GM19035 (cell line): ENCODE measurements around the gene IFT27.
A peak's percentile ranks its signal among the peaks of the same experiment; 100 is the strongest.

Experiments used
- ATAC-seq: cut with Tn5 transposase; IDR thresholded peaks from one replicate; pipeline ENCODE4 v1.9.1; 2021; ENCODE audit not compliant: unreplicated experiment

IFT27 gene

GRCh38 chr22:36797374-36797773 is 21.5 kb upstream of the IFT27 start:
- no peak for ATAC-seq

DNA sequence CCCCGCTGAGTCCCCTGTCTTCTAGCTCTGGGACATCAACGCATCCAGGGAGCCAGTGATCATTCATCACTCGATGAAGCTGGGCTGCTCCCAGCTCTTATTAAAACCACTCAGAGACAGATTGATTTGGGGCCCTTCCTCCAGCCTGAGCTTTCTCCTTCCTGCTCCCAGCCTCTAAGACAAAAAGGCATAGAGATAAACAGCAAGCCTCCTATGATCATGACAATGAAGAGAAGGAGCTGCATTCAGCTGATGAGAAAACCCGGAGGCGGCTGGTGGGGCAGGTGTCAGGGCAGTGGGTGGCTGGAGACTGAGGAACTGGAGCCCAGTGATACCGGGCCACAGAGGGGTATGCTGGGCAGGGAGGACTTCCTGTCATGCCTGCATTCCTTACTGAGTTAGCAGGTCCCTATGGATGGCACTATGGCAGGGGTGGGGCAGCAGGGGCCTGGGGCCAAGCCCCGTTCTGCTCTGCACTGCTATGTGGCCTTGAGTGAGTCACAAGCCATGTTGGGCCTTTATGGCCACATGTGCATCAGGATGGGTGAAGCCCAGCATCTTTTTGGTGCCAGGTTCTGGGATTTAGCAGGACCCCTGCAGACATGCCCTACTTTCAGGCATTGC is 20.7 kb upstream of the IFT27 start:
- no peak for ATAC-seq

DNA sequence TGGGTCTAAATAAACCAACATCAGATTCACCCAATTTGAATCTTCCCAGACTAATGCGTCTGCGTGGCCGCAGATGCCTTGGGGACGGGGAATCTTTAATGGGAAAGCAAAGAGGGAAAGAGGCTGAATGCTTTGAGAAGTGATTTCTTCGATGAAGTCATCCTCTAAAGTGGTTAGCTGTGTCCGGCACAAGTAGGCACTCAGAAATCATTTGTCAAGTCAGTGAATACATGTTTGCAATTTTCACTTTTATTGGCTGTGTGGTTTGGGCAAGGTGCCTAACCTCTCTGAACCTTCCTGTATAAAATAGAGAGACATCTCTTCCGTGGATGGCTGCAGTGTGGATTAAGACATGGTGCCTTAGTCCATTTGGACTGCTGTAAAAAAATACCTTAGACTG is 19.7 kb upstream of the IFT27 start:
- ATAC-seq: no peak

DNA sequence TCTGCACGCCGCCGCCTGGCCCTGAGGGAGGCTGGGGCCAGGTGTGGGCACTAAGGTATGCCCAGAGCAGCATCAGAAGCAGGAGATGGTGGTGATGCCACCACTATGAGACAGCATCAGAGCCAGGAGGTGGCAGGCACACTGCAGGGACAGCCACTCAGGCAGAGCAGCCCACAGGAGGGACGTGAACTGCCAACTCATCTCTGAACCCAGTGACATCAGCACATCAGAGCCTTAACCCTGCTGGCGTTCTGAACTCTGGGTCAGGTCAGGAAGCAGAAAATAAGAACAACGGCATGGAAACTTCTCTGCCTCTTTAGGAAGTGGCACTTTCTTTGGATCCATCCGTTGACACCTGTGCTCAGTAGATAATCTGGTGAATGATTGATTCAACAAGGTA is 14.7 kb upstream of the IFT27 start:
- ATAC-seq: no peak

GRCh38 chr22:36787204-36787988 is 11.5 kb upstream of the IFT27 start:
- no peak for ATAC-seq

DNA sequence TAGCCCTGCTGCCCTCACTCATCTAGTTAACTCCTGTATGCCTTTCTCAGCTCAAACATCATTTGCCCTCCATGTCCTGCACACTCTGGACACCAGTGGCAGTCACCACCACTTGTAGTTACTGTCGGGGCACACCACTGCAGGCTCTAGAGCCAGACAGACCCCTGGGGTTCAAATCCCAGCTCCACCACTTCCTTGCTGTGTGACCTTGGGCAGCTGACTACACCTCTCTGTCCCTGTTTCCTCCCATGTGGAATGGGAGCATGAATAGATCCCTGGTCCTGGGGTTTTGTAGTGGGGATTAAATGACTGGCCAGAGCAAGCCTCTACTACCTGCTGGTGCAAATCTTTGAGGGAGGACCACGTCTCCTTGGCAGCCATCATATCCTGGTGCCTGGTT is 7.8 kb upstream of the IFT27 start:
- no peak for ATAC-seq

GRCh38 chr22:36781656-36782627 is 6.0 kb upstream of the IFT27 start:
- peak; percentile 57 for ATAC-seq

GRCh38 chr22:36778020-36778419 is 2.1 kb upstream of the IFT27 start:
- ATAC-seq: no peak

DNA sequence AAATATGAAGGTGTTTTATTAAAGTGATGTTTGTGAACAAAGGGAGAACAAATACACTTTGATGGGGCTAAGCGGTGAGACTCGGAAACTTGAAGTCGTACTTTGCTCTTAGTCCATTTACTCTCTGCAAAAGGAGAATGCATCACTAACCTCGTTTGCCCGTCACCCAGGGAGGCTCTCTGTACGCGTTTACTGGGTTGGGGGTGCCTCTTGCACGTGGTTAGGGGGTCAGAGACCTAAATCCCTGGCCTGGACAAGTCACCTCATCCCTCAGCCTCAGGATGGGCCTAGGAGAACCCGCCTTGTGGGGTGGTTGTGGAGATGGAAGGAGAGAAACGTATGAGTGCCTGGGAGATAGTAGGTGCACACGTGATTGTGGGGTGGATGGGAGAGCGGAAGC is 803 bp upstream of the IFT27 start:
- no peak for ATAC-seq

DNA sequence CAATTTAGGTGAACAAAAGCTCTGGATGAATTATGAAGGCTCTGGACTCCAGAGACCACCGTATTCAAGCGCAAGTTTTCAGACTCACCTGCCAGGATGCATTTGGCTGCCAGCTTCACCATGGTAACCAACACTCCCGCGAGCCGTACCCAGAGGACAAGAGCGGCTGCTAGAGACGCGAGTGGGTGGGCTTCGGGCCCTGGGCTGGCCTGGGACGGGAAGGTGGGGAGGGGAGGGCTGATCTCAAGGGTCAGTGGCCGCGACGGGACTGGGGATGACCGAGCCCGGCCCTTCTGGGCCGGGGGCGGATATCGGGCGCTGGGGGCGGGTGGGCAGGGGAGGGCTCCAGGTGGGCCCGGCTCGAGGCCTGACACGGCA is 344 bp downstream of the IFT27 start:
- ATAC-seq: peak; percentile 4

DNA sequence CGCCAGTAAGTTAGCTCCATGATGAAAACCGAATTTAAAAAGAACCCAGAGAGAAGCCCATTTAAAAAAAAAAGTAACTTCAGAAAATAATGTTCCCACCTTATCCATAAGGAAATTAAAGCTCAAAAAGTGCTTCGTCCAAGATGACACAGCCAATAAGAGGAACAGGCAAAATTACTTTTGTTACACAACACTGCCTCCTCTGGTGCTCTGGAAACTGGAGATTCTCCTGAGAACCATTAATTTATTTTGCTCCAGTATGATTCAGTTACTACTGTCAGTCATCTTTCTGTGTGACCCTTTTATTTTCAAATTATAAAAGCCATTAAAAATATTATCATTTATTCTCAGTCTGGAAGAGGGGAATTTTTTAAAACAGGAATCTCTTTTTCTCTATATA is 2.0 kb downstream of the IFT27 start:
- ATAC-seq: no peak

- ATAC-seq: no peak
These were observed 3.5 kb downstream of the IFT27 start for GRCh38 chr22:36772451-36772850.

DNA sequence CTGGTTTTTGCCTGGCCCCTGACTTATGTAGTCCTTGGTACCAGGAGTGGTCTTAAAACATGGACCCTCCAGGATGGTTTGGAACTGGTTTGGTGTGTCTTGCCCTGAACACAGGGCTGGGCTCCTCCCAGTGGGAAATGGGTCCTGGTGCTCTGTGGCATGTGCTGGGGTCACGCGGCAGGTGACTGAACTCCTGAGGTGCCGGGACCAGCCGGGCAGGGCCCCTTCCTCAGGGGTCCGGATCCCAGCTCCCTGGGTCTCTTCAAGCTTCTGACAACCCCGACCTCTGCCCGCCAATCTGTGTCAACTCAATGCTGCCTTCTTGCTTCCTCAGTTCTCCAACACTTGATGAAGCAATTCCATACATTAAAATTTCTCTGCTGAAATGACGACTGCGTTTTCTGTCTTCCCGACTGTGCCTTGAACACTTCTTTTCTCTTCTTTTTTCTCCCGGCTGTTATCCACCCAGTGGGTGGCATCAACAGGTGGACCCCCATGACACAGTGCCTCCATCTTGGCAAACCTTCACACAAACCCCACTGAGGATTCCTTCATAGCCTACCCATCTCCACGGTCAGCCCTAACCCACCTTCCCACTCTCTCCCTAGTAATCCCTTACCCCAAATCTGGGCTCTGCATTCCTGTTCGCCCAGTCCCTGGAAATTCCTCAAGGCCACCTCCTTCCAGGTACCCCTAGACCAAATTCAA is 4.4 kb downstream of the IFT27 start:
- no peak for ATAC-seq

- ATAC-seq: no peak
These were observed 5.2 kb downstream of the IFT27 start for GRCh38 chr22:36770513-36771231.

- no peak for ATAC-seq
These were observed 6.1 kb downstream of the IFT27 start for GRCh38 chr22:36769541-36770512.

GRCh38 chr22:36768616-36769015 is 7.3 kb downstream of the IFT27 start:
- ATAC-seq: no peak

DNA sequence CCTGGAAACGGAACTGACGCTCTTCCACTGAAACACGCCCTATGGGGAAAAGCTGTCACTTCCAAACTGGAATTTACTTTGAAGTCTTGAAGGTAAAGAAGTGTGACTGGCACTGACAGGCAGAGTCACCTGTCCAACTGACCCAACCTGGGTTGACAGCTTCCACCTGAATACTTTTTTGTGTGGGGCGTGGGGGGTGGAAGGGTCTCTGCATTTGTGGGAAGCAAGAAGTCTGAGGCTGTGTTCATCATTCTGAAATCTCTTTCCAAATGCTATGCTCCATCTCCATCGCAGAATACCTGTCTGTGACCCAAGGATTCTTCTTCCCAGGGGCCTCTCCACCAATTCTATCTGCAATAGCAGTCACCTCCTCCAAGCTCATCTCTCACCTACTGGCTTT is 7.8 kb downstream of the IFT27 start:
- no peak for ATAC-seq

- no peak for ATAC-seq
These were observed 8.7 kb downstream of the IFT27 start for GRCh38 chr22:36767035-36767775.
